HG03342 (cell line): ENCODE measurements around the gene CCR5.
A peak's percentile ranks its signal among the peaks of the same experiment; 100 is the strongest.
"Not testable (repeated sequence)": the region's sequence is repeated elsewhere in the genome, so short reads cannot be mapped to it uniquely, and the experiment has no call there.

Source experiments
- ATAC-seq: cut with Tn5 transposase; IDR thresholded peaks from one replicate; pipeline ENCODE4 v1.9.1; 2021; ENCODE audit warnings: mild to moderate bottlenecking, moderate library complexity; ENCODE audit not compliant: unreplicated experiment

CCR5 gene

GRCh38 chr3:46370839-46371518, at the start of gene CCR5:
CCR5 (plus strand) TSS chr3:46370946; CDS start chr3:46372903, 1,957 bp downstream.
- ATAC-seq = no peak

GRCh38 chr3:46321461-46322104, 49.2 kb upstream of the CCR5 start:
- ATAC-seq = peak; percentile 55

GRCh38 chr3:46324036-46324435, 46.7 kb upstream of the CCR5 start:
- no peak for ATAC-seq

GRCh38 chr3:46325645-46326300, 45.0 kb upstream of the CCR5 start:
- ATAC-seq = no peak

GRCh38 chr3:46330676-46331075, 40.1 kb upstream of the CCR5 start:
- ATAC-seq = not testable (repeated sequence)

- ATAC-seq = no peak
Measured at GRCh38 chr3:46334741-46335478, 35.8 kb upstream of the CCR5 start.

GRCh38 chr3:46335541-46335940, 35.2 kb upstream of the CCR5 start:
- no peak for ATAC-seq

GRCh38 chr3:46337911-46338310, 32.8 kb upstream of the CCR5 start:
- ATAC-seq = no peak

- no peak for ATAC-seq
Measured at GRCh38 chr3:46338840-46339239, 31.9 kb upstream of the CCR5 start.

GRCh38 chr3:46344476-46344875, 26.3 kb upstream of the CCR5 start:
- no peak for ATAC-seq

GRCh38 chr3:46348823-46349482, 21.8 kb upstream of the CCR5 start:
- ATAC-seq = no peak

GRCh38 chr3:46349484-46350261, 21.1 kb upstream of the CCR5 start:
- ATAC-seq = peak; percentile 84

- no peak for ATAC-seq
Measured at GRCh38 chr3:46350262-46350565, 20.5 kb upstream of the CCR5 start.

- no peak for ATAC-seq
Measured at GRCh38 chr3:46351646-46352045, 19.1 kb upstream of the CCR5 start.

- no peak for ATAC-seq
Measured at GRCh38 chr3:46353090-46353489, 17.7 kb upstream of the CCR5 start.

- ATAC-seq = no peak
Measured at GRCh38 chr3:46353647-46354410, 16.9 kb upstream of the CCR5 start, which contains the start of gene CCR2. CCR2 (plus strand) TSS chr3:46354111; CDS start chr3:46357528, 3,417 bp downstream.

GRCh38 chr3:46354478-46354877, 16.3 kb upstream of the CCR5 start:
- ATAC-seq = no peak

GRCh38 chr3:46354984-46355383, 15.8 kb upstream of the CCR5 start:
- no peak for ATAC-seq

GRCh38 chr3:46356276-46356675, 14.5 kb upstream of the CCR5 start:
- ATAC-seq = no peak
